HG03135 (cell line): ENCODE measurements around the gene RNPEPL1.
"Not testable (repeated sequence)": the region's sequence is repeated elsewhere in the genome, so short reads cannot be mapped to it uniquely, and the experiment has no call there.

ENCODE experiments used
- ATAC-seq: cut with Tn5 transposase; IDR thresholded peaks from one replicate; pipeline ENCODE4 v1.9.1; 2021; ENCODE audit warnings: mild to moderate bottlenecking, moderate library complexity; ENCODE audit not compliant: unreplicated experiment

Gene RNPEPL1, protein sequence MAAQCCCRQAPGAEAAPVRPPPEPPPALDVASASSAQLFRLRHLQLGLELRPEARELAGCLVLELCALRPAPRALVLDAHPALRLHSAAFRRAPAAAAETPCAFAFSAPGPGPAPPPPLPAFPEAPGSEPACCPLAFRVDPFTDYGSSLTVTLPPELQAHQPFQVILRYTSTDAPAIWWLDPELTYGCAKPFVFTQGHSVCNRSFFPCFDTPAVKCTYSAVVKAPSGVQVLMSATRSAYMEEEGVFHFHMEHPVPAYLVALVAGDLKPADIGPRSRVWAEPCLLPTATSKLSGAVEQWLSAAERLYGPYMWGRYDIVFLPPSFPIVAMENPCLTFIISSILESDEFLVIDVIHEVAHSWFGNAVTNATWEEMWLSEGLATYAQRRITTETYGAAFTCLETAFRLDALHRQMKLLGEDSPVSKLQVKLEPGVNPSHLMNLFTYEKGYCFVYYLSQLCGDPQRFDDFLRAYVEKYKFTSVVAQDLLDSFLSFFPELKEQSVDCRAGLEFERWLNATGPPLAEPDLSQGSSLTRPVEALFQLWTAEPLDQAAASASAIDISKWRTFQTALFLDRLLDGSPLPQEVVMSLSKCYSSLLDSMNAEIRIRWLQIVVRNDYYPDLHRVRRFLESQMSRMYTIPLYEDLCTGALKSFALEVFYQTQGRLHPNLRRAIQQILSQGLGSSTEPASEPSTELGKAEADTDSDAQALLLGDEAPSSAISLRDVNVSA

DNA sequence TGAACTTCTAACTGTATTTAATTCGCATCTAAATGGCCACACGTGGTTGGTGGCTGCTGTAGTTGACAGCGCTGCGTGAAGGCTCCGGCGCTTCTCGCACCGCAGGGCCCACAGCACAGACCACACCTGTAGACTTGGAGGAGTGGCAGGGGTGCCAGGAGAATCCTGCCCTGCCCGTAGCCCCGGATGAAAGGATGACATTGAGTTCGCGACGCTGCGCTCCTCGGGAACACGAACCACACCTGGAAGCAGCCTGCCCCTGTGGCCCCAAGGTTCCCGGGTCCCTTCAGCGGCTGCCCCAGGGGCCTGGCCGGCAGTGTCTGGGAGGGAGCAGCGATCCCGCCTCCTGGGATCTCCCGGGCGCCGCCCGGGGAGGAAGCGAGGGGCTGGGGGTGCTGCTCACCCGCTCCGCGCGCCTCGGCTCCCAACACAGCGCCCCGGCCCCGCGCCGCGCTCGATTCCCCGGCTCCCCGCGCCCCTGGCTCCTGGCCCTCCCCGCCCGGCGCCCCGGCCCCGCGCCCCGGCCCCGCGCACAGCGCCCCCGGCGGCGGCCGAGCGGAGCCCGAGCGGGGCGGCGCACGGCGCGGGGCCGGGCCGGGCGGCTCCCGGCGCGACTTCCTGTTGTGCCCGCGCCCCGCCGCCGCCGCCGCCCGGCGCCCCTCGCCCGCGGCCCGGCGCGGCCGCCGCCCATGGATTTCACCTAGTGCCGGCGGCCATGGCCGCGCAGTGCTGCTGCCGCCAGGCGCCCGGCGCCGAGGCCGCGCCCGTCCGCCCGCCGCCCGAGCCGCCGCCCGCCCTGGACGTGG is at the start of gene RNPEPL1:
RNPEPL1 (plus strand) TSS at position 613 of the 806 bp plus-strand sequence; CDS start at position 716, 103 bp downstream.
- ATAC-seq: peak; percentile 43

DNA sequence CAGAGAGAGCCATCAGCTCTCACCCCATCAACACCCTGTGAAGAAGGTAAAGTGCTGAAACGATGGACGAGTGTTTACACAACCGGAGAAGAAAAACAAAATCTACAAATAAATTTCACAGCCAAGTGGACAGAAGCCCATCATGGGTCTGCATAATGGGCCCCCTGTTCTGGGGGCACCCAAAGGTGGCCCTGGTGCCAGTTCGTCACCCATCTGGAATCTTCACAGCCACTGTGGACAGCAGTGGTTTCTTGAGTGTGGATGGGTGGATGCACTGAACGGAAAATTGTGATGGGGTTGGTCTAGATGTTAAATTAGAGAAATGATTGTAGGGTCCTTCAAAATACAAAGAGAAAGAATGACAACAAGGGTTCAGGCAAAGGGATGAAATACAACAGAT is 49.3 kb upstream of the RNPEPL1 start:
- no peak for ATAC-seq

- ATAC-seq: no peak
Observed at GRCh38 chr2:240519396-240520129, 48.7 kb upstream of the RNPEPL1 start.

GRCh38 chr2:240520130-240520973 is 47.9 kb upstream of the RNPEPL1 start:
- no peak for ATAC-seq

DNA sequence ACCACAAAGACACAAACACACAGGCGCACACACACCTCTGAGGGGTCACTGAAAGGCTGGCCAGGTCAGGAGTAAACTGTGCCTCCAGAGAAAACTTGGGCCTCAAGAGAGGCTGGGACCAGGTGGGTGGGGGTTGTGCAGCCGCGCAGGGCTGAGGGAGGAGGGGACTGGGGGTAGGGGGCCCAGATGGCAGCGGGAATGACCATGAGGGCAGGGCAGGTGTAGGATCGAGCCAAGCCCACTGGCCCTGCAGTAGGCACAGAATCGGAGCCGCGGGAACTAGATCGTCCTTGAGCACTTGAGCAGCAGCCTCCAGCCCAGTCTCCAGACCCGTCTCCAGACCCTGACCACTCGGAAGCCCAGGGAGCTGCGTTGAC is 47.3 kb upstream of the RNPEPL1 start:
- no peak for ATAC-seq

DNA sequence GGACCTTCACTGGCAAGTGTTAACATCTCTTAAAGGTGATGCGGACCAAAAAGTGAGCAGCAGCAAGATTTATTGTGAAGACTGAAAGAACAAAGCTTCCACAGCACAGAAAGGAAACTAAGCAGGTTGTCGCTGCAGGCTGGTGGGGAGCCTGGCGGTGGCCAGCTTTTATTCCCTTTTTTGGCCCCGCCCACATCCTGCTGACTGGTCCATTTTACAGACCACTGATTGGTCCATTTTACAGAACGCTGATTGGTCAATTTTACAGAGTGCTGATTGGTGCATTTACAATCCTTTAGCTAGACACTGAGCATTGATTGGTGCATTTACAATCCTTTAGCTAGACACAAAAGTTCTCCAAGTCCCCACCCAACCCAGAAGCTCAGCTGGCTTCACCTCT is 46.4 kb upstream of the RNPEPL1 start:
- not testable (repeated sequence) for ATAC-seq

- ATAC-seq: no peak
Observed at GRCh38 chr2:240522406-240522805, 45.9 kb upstream of the RNPEPL1 start.

DNA sequence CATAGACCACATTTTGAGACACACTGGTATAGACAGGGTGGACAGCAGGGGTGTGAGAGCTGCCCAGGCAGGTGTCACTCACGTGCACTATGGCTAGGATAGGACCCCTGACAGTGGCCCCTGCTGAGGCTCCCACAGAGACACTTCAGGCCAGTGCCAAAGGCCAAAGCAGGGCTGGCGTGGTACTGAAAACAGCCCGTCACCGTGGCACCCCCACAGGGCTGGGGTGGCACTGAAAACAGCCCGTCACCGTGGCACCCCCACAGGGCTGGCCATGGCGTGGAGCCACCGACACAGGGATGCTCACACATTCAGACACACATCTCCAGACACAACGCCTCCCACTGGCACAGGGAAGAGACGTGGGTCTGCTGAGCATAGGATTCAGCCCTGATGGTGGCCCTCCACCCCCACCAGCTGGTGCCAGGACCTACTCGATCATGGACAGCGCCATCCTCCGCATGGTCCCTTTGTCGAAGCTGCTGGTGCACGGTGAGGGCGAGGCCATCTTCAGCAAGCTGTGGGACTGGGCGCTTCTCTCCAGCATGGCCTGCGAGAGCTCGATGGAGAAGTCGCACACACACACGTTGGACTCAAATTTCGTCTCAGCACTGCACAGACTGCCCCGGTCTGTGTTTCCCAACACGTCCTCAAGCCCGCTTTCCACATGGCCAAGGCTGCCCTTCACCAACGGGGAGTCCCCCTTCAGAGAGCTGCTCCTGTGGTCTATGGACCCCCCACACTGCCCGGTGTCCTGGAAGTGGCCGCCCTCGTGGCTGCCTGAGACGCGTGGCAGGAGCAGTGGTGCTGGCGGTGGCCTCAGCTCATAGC is 44.6 kb upstream of the RNPEPL1 start:
- ATAC-seq: no peak

- no peak for ATAC-seq
Observed at GRCh38 chr2:240524963-240525718, 43.1 kb upstream of the RNPEPL1 start.

DNA sequence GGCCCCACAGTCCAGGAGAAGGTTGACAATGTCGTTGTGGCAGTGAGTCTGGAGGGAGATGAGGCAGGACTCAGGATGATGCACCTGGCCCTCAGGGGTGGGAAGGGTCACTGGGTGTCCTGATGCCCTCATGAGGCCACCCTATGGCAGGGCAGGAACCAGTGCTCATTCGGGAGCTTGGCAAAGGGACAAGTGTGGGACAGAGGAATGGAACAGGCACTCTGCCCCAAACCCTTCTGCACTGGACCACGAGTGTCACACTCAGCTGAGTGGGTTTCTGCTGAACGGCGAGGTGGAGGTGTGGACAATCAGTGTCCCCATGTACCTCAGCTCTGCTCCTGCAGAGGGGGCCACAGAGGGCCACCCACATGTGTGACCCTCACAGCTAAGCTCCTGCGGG is 42.5 kb upstream of the RNPEPL1 start:
- no peak for ATAC-seq

DNA sequence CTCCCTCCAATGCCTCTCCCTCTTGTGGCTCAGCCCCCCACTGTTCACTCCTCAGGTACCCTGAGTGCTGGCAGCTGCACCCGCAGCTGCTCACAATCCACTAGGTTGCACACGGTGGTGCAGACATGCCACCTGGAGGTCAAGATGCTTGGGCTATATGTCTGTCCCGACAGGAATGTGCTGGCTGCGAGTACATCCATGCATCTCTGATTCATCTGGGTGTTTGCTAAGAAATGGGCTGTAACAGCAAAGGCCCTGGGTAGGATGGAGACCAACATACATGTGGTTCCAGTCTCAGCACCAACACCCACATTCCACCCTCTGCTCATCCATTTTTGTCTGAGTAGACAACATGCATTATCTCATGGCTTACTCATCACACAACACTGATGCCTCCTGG is 41.8 kb upstream of the RNPEPL1 start:
- no peak for ATAC-seq

- ATAC-seq: no peak
Observed at GRCh38 chr2:240527153-240527750, 41.0 kb upstream of the RNPEPL1 start.

DNA sequence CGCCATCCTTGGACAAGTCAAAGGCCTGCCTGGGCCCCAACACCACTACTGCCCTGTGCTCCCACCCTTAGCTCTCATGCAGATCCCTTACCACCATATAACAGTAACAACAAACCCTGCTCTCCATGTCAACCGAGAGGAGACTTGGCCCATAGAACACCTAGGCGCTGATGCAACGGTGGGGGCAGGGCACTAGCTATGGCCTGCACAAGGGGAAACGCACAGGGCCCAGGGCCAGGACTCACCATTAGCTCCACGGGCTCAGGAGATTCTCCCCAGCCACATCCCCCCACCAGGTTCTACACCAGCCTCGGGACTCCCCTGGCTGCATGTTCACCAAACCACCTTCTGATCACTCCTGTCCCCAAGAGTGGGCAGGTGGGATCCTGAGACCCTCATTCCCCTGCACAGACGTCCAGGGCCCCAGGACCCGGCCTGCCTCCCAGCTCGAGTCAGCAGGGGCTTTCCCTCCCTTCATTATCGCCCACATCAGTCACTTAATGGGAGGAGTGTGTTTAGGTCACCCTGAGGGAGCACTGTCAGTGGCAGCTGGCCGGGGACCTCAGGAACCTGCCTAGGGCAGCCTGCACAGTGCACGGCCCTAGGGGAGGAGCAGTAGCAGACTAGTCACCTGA is 39.8 kb upstream of the RNPEPL1 start:
- no peak for ATAC-seq

GRCh38 chr2:240529344-240529999 is 38.8 kb upstream of the RNPEPL1 start:
- no peak for ATAC-seq

GRCh38 chr2:240530181-240530580 is 38.1 kb upstream of the RNPEPL1 start:
- no peak for ATAC-seq

GRCh38 chr2:240531038-240531437 is 37.2 kb upstream of the RNPEPL1 start:
- no peak for ATAC-seq
